AG04450 (cell line): ENCODE measurements around the gene CCDC78. TPM values are rescaled to one million over a fixed set of nuclear protein-coding genes. Genes with fewer than 3 reads are reported as not detected.

Experiments used
- CTCF ChIA-PET: fragments of 300-600, 350-600 bp; formaldehyde crosslinking; extraction: SDS; loops from one replicate; lab custom pipeline; 2022; ENCODE audit warnings: antibody characterized with exemption, inconsistent platforms; lab: Charles Lee
- POLR2A ChIA-PET: fragments of 350-600 bp; formaldehyde crosslinking; extraction: SDS; loops from one replicate; lab custom pipeline; 2021; ENCODE audit warnings: antibody characterized with exemption, inconsistent platforms; lab: Yijun Ruan, JAX
- DNase-seq: peaks from one replicate; pipeline ENCODE4 v3.0.0-alpha.2; 2011; ENCODE audit warnings: low read depth, low spot score
- H3K27ac ChIP-seq: one replicate; pipeline ENCODE4 v1.5.1; 2012; ENCODE audit warnings: low read depth, low read length, control low read depth
- H3K27me3 ChIP-seq: one replicate; pipeline ENCODE4 v1.6.0; 2012; ENCODE audit warnings: low read length; ENCODE audit not compliant: control insufficient read depth, insufficient read depth
- H3K4me3 ChIP-seq: 2 replicates; pipeline ENCODE4 v1.5.1; 2011; ENCODE audit warnings: mild to moderate bottlenecking, low read depth, low read length, control low read depth
- H3K9me3 ChIP-seq: 2 replicates; pipeline ENCODE4 v1.5.1; 2012; ENCODE audit warnings: low read length; ENCODE audit not compliant: control insufficient read depth, insufficient read depth
- CTCF ChIP-seq: IDR thresholded peaks from 2 replicates; pipeline ENCODE4 v1.5.1; 2011; ENCODE audit warnings: low read depth, low read length, control low read depth, inconsistent platforms
- polyA plus RNA-seq: library from polyadenylated mRNA; depleted of rRNA; stranded (reverse); fragments of >200 nt; gene quantifications from 2 replicates; pipeline ENCODE4 v1.2.3, GENCODE V29; 2011

Gene CCDC78
- polyA plus RNA-seq, 1 experiment = 1.1 TPM

GRCh38 chr16:764184-764750 is 38.0 kb upstream of the CCDC78 start:
- DNase-seq = no peak
- Histone ChIP-seq H3K9me3 (no peaks in the 10 kb centered on the region; the same call in 1 of the 2 replicates), H3K27me3 (peaks cover 7% of the 10 kb centered on the region), H3K27ac (no peak overlapping the region), H3K4me3 (no peak overlapping the region)
- ChIA-PET CTCF (no interaction called here), POLR2A (no interaction called here)
- no peak for TF ChIP-seq CTCF

- Histone ChIP-seq H3K9me3 (no peaks in the 10 kb centered on the region; the same call in 1 of the 2 replicates), H3K4me3 (no peak overlapping the region), H3K27ac (no peak overlapping the region), H3K27me3 (peaks cover 7% of the 10 kb centered on the region)
- no peak for TF ChIP-seq CTCF
- ChIA-PET POLR2A (interaction anchor here (1.6 kb wide), 1 partner anchor 15 kb away, joined by 3 read pairs; no protein-coding TSS in a partner anchor), CTCF (interaction anchor here (0.6 kb wide), 1 partner anchor 22 kb away, joined by 3 read pairs; no protein-coding TSS in a partner anchor)
- no peak for DNase-seq
Measured at GRCh38 chr16:763369-764183, 37.3 kb upstream of the CCDC78 start.

- no peak overlapping the region for H3K27ac ChIP-seq
- no peaks in the 10 kb centered on the region; the same call in 1 of the 2 replicates for H3K9me3 ChIP-seq
- no peak for DNase-seq
- POLR2A ChIA-PET = interaction anchor here (0.8 to 1.6 kb wide), 2 partner anchors 9 to 14 kb away, joined by 3 to 4 read pairs; no protein-coding TSS in a partner anchor
- CTCF ChIA-PET = no interaction called here
- peaks cover 7% of the 10 kb centered on the region for H3K27me3 ChIP-seq
- no peak for TF ChIP-seq CTCF
- no peak overlapping the region for H3K4me3 ChIP-seq
Measured at GRCh38 chr16:762595-763268, 36.5 kb upstream of the CCDC78 start.

GRCh38 chr16:761625-762513 is 35.6 kb upstream of the CCDC78 start:
- no peak for DNase-seq
- Histone ChIP-seq H3K27ac (no peak overlapping the region), H3K9me3 (no peaks in the 10 kb centered on the region; the same call in 1 of the 2 replicates), H3K4me3 (no peak overlapping the region), H3K27me3 (peaks cover 7% of the 10 kb centered on the region)
- POLR2A ChIA-PET = interaction anchor here (0.8 kb wide), 1 partner anchor 9 kb away, joined by 4 read pairs; no protein-coding TSS in a partner anchor
- CTCF ChIA-PET = interaction anchor here (0.5 kb wide), 1 partner anchor 418 kb away, joined by 5 read pairs; no protein-coding TSS in a partner anchor
- TF ChIP-seq CTCF = no peak
